Neural cell (in vitro differentiated cells): ENCODE measurements around the gene SLC25A23. TPM values are rescaled to one million over a fixed set of nuclear protein-coding genes. Genes with fewer than 3 reads are reported as not detected.
"Not testable (repeated sequence)": the region's sequence is repeated elsewhere in the genome, so short reads cannot be mapped to it uniquely, and the experiment has no call there.

Source experiments
- H2AFZ ChIP-seq: fragments of 200-600, 300-800 bp; sonication (generic), shearing (Covaris generic); 2 replicates; pipeline ENCODE4 v1.6.0; 2014; ENCODE audit warnings: low read depth, mild to moderate bottlenecking, antibody characterized with exemption, low read length, moderate library complexity
- H3F3A ChIP-seq: fragments of 200-600 bp; shearing (Covaris generic); 2 replicates; pipeline ENCODE4 v1.6.1; 2016; ENCODE audit warnings: mild to moderate bottlenecking, moderate library complexity, mixed read lengths, antibody characterized with exemption, low read length; ENCODE audit not compliant: insufficient read depth, poor library complexity, severe bottlenecking
- H3K27ac ChIP-seq: fragments of 200-600, 300-800 bp; sonication (generic), shearing (Covaris generic); 2 replicates; pipeline ENCODE4 v1.5.1; 2014; ENCODE audit warnings: mild to moderate bottlenecking, low read length, moderate library complexity
- H3K27me3 ChIP-seq: fragments of 300-800, 200-600 bp; sonication (generic), shearing (Covaris generic); 2 replicates; pipeline ENCODE4 v1.6.0; 2014; ENCODE audit warnings: mild to moderate bottlenecking, low read depth, low read length, moderate library complexity; ENCODE audit not compliant: insufficient read depth
- H3K36me3 ChIP-seq: fragments of 300-800, 200-600 bp; sonication (generic), shearing (Covaris generic); 2 replicates; pipeline ENCODE4 v1.5.1; 2014; ENCODE audit warnings: mild to moderate bottlenecking, antibody characterized with exemption, low read length, moderate library complexity; ENCODE audit not compliant: insufficient read depth
- H3K4me2 ChIP-seq: fragments of 300-800, 200-600 bp; sonication (generic), shearing (Covaris generic); 2 replicates; pipeline ENCODE4 v1.6.0; 2014; ENCODE audit warnings: mild to moderate bottlenecking, low read length
- H3K4me3 ChIP-seq: fragments of 300-800, 200-600 bp; sonication (generic), shearing (Covaris generic); 2 replicates; pipeline ENCODE4 v1.5.1; 2014; ENCODE audit warnings: mild to moderate bottlenecking, low read length, moderate library complexity
- H3K79me2 ChIP-seq: fragments of 200-600 bp; shearing (Covaris generic); replicated peaks from 2 replicates; pipeline ENCODE4 v1.6.0; 2014; ENCODE audit warnings: mild to moderate bottlenecking, low read length, moderate library complexity; ENCODE audit not compliant: insufficient read depth
- H3K9ac ChIP-seq: fragments of 300-800, 200-600 bp; sonication (generic), shearing (Covaris generic); 2 replicates; pipeline ENCODE4 v1.6.1; 2016; ENCODE audit warnings: mild to moderate bottlenecking, low read length, mixed read lengths
- H3K9me2 ChIP-seq: fragments of 200-600 bp; shearing (Covaris generic); 2 replicates; pipeline ENCODE4 v1.6.1; 2016; ENCODE audit warnings: mild to moderate bottlenecking, low read length, mixed read lengths; ENCODE audit not compliant: insufficient read depth
- H3K9me3 ChIP-seq: fragments of 200-600, 300-800 bp; sonication (generic), shearing (Covaris generic); 2 replicates; pipeline ENCODE4 v1.6.1; 2016; ENCODE audit warnings: mild to moderate bottlenecking, mixed run types, low read length, moderate library complexity, mixed read lengths
- H4K20me1 ChIP-seq: fragments of 200-600 bp; shearing (Covaris generic); 2 replicates; pipeline ENCODE4 v1.6.1; 2016; ENCODE audit warnings: mild to moderate bottlenecking, mixed run types; ENCODE audit not compliant: insufficient read depth
- CTCF ChIP-seq: fragments of 450-650 bp; IDR thresholded peaks from 2 replicates; pipeline ENCODE4 v1.5.1; 2014; ENCODE audit warnings: antibody characterized with exemption, mild to moderate bottlenecking, moderate library complexity; ENCODE audit not compliant: poor library complexity, severe bottlenecking
- EP300 ChIP-seq: fragments of 450-650 bp; conservative IDR thresholded peaks from 2 replicates; pipeline ENCODE4 v1.6.1; 2014; ENCODE audit warnings: antibody characterized with exemption, mild to moderate bottlenecking, moderate library complexity; ENCODE audit not compliant: poor library complexity, severe bottlenecking
- EZH2 ChIP-seq: fragments of 200-600, 300-800 bp; shearing (Covaris generic), sonication (generic); IDR thresholded peaks from 2 replicates; pipeline ENCODE4 v1.6.1; 2014; ENCODE audit warnings: antibody characterized with exemption, low read length, borderline replicate concordance, mild to moderate bottlenecking; ENCODE audit not compliant: insufficient read depth, poor library complexity, severe bottlenecking
- MXI1 ChIP-seq: fragments of 450-650 bp; conservative IDR thresholded peaks from 2 replicates; pipeline ENCODE4 v1.6.1; 2014; ENCODE audit warnings: antibody characterized with exemption, mild to moderate bottlenecking; ENCODE audit not compliant: poor library complexity, severe bottlenecking
- POLR2AphosphoS5 ChIP-seq: IDR thresholded peaks from 2 replicates; pipeline ENCODE4 v1.6.1; 2012
- RAD21 ChIP-seq: fragments of 450-650 bp; conservative IDR thresholded peaks from 2 replicates; pipeline ENCODE4 v1.6.1; 2014; ENCODE audit warnings: antibody characterized with exemption, mild to moderate bottlenecking, moderate library complexity
- SMC3 ChIP-seq: fragments of 450-650 bp; conservative IDR thresholded peaks from 2 replicates; pipeline ENCODE4 v1.6.1; 2014; ENCODE audit warnings: antibody characterized with exemption, mild to moderate bottlenecking, moderate library complexity; ENCODE audit not compliant: poor library complexity
- TAF1 ChIP-seq: IDR thresholded peaks from 2 replicates; pipeline ENCODE4 v1.6.1; 2012; ENCODE audit warnings: low read depth
- polyA plus RNA-seq: library from polyadenylated mRNA; depleted of rRNA; stranded (reverse); fragments of >200 nt; gene quantifications from 2 replicates; pipeline ENCODE4 v1.2.3, GENCODE V29; 2014
- TF ChIP-seq, protein P1 (sequence below): IDR thresholded peaks from 2 replicates; pipeline ENCODE4 v1.6.1; 2012; ENCODE audit warnings: borderline replicate concordance

SLC25A23 gene
- polyA plus RNA-seq, 1 donor from 2014 or later: 36.3 TPM

GRCh38 chr19:6429419-6430221 is 30.0 kb downstream of the SLC25A23 start:
- Histone ChIP-seq H3K27me3 (no peaks in the 10 kb centered on the region), H3K4me2 (no peak overlapping the region), H3K79me2 (no peaks in the 10 kb centered on the region), H3K36me3 (no peaks in the 10 kb centered on the region), H2AFZ (no peak overlapping the region), H3K4me3 (no peak overlapping the region), H3K9me3 (no peaks in the 10 kb centered on the region), H3F3A (no peaks in the 10 kb centered on the region), H4K20me1 (no peaks in the 10 kb centered on the region), H3K9me2 (no peaks in the 10 kb centered on the region), H3K27ac (no peak overlapping the region), H3K9ac (no peak overlapping the region)
- TF ChIP-seq TAF1 (no peak), RAD21 (no peak)

DNA sequence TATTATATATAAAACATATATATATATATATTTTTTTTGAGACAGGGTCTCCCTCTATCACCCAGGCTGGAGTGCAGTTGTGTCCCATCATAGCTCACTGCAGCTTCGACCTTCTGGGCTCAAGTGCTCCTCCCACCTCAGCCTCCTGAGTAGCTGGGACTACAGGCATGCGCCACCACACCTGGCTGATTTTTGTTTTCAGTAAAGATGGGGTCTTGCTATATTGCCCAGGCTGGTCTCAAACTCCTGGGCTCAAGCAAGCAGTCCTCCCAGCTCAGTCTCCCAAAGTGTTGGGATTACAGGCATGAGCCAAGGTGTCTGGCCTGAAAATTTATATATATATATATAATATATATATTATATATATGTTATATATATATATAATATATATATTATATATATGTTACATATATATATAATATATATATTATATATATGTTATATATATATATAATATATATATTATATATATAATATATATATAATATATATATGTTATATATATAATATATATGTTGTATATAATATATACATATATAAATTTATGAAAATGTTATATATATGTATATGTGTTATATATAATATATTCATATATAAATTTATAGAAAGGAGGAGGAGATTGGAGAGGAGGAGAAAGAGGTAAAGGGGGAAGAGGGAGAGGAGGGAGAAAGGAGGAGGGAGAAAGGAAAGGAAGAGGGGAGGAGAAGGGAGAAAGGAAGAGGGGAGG is 30.7 kb downstream of the SLC25A23 start:
- H3K4me2 ChIP-seq, H3K79me2 ChIP-seq, H3K36me3 ChIP-seq, H2AFZ ChIP-seq, H3K4me3 ChIP-seq, H4K20me1 ChIP-seq, H3F3A ChIP-seq, H3K9me2 ChIP-seq, H3K9me3 ChIP-seq, H3K9ac ChIP-seq, H3K27ac ChIP-seq, H3K27me3 ChIP-seq: not testable (repeated sequence)

DNA sequence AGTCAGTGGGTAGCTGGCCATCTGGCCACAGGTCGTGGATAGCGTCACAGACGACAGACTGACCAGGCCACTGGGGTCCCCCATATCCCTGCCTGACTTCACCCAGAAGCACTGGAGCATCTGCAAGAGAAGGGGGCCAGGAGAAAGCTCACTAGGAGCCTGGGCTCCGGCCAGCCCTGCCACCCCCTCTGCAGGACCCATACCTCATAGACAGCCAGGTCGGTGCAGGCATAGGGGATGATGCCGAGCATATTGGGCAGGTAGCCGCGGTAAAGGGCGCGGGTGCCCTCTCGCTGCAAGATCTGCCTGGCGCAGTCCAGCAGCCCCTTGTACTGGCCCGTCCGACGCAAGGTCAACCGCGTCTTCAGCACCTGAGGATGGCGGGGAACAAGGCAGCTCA is 32.5 kb downstream of the SLC25A23 start:
- H3K9ac ChIP-seq: no peak overlapping the region

More for the DNA sequence above, 32.5 kb downstream of the SLC25A23 start:
- Histone ChIP-seq H4K20me1 (peaks cover 13% of the 10 kb centered on the region), H3K27ac (no peak overlapping the region), H3K9me2 (no peaks in the 10 kb centered on the region), H3K4me2 (no peak overlapping the region), H3K36me3 (no peaks in the 10 kb centered on the region), H3K27me3 (no peaks in the 10 kb centered on the region), H3K79me2 (peaks cover 19% of the 10 kb centered on the region), H2AFZ (no peak overlapping the region), H3K9me3 (no peaks in the 10 kb centered on the region), H3F3A (no peaks in the 10 kb centered on the region), H3K4me3 (no peak overlapping the region)
- TF ChIP-seq CTCF (no peak), RAD21 (no peak), TAF1 (no peak), EZH2 (no peak), SMC3 (no peak), EP300 (no peak), MXI1 (no peak), POLR2AphosphoS5 (no peak)
- TF ChIP-seq, protein P1, sequence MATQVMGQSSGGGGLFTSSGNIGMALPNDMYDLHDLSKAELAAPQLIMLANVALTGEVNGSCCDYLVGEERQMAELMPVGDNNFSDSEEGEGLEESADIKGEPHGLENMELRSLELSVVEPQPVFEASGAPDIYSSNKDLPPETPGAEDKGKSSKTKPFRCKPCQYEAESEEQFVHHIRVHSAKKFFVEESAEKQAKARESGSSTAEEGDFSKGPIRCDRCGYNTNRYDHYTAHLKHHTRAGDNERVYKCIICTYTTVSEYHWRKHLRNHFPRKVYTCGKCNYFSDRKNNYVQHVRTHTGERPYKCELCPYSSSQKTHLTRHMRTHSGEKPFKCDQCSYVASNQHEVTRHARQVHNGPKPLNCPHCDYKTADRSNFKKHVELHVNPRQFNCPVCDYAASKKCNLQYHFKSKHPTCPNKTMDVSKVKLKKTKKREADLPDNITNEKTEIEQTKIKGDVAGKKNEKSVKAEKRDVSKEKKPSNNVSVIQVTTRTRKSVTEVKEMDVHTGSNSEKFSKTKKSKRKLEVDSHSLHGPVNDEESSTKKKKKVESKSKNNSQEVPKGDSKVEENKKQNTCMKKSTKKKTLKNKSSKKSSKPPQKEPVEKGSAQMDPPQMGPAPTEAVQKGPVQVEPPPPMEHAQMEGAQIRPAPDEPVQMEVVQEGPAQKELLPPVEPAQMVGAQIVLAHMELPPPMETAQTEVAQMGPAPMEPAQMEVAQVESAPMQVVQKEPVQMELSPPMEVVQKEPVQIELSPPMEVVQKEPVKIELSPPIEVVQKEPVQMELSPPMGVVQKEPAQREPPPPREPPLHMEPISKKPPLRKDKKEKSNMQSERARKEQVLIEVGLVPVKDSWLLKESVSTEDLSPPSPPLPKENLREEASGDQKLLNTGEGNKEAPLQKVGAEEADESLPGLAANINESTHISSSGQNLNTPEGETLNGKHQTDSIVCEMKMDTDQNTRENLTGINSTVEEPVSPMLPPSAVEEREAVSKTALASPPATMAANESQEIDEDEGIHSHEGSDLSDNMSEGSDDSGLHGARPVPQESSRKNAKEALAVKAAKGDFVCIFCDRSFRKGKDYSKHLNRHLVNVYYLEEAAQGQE: no peak
